GM10847 (cell line): ENCODE results near the gene HMX1.

Experiments used
- POLR2A ChIP-seq: IDR thresholded peaks from 2 replicates; pipeline ENCODE4 v1.6.1; 2011; ENCODE audit not compliant: insufficient read length; ENCODE audit errors: extremely low read depth

Gene HMX1

DNA sequence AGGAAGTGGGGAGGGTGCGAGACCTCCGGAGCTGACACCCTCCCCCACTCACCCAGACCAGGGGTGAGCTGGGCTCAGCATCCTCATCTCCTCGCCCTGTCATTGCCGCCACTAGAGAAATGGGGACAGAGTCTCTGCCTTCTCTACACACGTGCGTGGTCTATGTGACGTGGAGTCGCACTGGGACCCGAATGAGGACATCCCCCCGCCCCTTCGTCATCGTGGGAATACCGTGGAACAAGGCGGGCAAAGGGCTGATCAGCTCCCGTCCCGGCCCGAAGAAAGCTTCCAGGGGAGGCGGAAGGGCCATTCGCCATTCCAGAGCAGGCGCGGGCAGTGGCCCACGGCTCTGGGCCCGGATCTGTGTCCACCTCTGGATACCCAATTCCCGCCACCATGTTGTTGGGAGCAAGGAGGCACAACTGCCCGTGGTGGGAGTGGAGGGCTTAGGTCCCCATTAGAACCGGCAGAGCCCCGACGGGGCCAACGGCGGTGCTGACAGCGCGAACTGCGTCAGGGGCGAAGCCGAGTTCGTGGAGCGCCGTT, 12.0 kb downstream of the HMX1 start:
- TF ChIP-seq POLR2A, result no peak

DNA sequence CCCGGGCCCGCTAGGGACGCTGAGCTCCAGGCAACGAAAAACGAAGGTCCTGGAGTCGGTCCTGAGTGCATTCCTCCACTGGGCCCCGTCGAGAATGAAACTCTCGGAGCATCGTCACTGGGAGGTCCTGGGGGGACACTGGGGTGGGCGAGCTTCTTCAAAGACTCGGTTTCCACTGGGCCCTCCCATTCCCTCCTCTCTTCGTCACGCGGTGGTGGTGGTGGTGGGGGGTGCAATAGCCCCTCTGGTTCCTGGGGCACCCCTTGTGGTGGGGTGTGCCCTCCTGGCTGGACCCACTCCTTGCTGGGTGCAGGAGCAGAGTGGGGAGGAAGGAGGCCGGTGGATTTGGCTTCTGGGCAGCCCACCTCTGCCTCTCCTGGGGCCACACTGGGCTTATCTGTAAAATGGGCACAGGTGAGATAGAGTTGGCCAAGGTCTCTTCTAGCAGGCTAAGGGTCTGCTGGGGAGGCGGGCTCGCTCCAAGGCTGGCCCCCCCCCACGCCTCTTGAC, 12.9 kb downstream of the HMX1 start:
- TF ChIP-seq POLR2A, result no peak

DNA sequence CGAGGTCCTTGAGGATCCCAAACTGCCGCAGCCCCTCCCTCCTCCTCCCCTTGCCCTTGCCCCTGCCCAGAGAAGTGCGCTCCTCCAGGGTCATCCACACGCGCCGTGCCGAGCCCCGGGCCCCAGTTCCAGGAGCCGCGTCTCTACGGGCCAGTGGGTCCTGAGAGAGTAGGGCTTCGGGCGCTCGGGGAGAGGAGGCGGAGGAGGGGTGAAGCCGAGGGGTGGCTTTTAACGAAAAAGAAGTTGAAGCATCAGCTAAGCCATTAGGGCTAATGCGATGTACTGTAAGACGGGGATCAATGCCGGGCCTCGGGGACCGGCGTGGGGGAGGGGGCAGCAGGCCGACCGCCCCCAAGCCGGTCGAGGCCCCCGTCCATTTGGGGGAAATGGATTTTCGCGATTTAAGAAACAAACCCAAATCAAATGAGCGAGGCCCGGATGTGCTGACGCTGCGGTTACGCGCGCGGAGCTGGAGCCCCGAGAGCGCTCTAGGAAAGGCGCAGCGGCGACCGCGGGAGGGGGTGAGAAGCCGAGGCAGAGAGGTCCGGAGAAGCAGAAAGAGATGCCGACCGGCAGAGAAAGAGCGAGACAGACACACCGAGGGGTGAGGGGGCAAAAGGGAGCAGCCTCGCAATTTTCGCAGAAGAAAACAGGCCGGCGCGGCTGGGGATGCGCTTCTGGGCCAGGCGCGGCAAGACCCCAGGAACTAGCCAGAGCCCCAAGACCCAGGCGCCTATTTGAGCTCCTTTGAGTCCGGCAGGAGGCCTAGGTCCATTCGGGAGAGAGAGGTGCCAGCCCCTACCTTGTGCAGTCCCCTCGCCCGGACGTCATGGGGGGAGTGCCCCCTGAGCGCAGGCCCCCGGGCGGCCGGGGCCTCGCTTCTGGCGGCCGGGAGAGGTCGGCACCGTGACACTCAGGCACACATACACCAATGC, 13.6 kb downstream of the HMX1 start:
- no peak for TF ChIP-seq POLR2A

DNA sequence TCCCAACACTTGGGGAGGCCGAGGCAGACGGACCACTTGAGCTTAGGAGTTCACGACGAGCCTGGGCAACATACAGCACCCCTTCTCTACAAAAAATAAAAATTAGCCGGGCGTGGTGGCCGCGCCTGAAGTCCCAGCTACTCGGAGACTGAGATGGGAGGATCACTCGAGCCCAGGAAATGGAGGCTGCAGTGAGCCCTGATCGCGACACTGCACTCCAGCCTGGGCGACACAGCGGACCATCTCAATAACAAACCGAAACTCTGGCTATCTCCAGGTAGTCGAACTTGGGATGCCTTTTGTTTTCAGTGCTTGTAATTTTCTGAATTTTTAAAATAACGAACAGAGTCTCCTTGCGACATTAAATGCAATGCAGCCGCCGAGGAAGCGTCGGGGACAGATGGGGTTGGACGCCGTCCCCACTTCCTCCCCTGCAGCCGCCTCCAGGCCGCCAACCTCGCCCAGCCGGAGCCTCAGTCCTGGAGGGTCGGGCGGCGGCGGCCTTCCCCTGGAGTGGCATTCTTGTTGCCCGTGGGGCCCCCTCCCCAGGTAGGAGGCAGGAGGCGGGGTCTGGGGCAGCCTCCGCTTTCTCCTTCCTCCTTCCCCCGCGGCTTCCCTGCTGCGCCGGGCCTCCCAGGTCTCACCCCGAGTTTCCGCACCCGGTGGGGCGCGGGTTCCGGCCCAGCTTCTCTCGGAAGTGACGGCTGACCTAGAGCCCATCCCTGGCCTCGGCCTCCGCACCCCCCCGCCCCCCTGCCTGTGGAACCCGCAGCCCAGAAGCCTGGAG, 14.6 kb downstream of the HMX1 start:
- no peak for TF ChIP-seq POLR2A

DNA sequence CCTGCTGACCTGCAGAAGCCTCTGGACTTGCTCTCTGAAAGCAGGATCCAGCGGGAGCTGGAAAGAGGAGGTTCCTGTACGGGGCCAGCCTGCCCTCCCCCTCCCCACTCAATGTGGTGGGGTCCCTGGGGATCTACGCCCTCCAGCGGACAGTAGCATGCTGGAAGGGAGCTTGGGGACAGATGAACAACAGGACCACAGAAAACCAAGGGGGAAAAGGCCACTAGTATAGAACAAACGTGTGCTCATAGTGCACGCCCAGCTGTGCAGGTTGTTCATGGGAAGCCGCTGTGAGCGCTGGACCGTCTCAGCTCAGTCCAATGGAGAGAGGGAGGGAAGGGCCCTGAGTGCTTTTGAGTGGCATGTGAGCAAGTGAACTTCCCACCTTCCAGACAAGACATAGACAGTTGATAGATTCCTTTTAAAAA, 15.8 kb downstream of the HMX1 start:
- TF ChIP-seq POLR2A, result no peak

DNA sequence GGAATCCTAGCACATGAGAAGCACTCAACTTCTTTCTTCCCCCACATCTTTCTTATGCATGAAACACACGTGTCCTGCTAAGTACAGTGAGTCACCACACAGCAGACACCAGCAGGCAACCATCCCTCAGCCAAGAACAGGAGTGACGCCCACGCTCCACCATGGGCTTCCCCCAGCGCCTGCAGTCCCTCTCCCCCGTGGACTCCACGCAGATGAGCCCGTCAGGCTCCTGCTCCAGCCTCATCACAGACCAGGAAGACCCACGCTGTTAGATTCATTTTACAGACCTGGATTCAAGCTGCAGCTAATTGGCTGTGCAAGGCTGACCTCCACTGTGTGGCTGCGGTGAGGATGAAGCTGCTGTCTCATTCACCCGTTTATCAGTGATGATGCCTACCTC, 16.7 kb downstream of the HMX1 start:
- no peak for TF ChIP-seq POLR2A

DNA sequence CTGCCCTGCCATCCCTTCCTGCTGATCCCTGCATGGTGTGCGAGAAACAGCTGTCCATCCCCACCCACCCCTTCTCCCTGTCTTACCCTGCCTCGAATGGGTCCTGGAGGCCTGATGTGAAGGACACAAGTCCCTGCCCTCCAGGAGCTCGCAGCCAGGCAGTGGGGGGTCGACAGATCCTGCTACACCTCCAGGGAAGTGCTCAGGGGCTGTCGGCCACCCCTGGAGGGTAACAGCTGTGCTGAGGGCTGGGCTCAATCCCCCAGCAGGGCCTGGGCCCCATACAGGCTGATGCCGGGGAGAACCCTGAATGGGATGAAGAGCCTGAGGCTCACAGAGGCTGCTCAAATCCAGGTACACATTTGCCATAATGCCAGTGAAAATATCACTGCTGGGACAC, 17.6 kb downstream of the HMX1 start:
- TF ChIP-seq POLR2A, result no peak

DNA sequence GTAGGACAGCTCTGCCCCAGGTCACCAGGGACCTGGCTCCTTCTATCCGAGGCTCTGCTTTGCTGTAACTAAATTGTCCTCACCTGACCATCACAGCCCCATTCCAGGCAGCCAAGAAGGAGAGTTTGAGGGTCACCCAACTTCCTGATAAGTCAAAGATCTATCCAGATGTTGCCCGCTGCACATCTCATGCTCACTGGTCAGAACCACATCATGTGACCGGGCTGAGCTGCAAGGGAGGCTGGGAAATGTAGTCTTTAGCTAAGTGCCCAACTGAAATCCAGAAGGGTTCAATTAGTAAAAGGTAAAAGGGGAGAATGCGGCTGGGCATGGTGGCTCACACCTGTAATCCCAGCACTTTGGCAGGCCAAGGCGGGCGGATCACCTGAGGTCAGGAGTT, 18.4 kb downstream of the HMX1 start:
- no peak for TF ChIP-seq POLR2A

DNA sequence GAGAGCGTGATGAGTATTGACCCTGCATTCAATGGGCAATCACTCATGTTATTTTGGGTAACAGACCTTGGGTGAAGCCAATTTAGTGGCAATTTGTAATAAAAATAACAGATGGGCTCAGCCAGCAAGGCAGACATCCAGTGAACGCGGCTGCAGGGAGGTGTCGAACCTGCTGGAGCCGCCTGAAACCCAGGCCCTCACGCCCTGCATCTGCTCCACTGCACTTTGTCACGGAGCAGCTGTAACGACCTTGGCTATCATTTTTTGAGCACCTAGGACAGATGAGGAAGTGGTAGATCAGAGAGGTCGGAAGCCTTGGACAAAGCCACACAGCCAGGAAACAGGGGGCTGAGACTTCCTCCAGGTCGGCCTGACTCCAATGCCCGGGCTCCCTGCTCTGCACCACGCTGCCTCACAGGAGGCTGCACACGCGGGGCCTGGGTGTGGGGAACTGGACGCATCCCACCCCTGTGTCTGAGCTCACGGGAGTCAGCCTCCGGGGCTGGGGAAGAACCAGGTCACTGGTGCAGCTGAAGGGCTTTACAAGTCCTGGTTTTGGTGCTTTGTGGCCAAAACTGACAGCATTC, 19.4 kb downstream of the HMX1 start:
- no peak for TF ChIP-seq POLR2A

DNA sequence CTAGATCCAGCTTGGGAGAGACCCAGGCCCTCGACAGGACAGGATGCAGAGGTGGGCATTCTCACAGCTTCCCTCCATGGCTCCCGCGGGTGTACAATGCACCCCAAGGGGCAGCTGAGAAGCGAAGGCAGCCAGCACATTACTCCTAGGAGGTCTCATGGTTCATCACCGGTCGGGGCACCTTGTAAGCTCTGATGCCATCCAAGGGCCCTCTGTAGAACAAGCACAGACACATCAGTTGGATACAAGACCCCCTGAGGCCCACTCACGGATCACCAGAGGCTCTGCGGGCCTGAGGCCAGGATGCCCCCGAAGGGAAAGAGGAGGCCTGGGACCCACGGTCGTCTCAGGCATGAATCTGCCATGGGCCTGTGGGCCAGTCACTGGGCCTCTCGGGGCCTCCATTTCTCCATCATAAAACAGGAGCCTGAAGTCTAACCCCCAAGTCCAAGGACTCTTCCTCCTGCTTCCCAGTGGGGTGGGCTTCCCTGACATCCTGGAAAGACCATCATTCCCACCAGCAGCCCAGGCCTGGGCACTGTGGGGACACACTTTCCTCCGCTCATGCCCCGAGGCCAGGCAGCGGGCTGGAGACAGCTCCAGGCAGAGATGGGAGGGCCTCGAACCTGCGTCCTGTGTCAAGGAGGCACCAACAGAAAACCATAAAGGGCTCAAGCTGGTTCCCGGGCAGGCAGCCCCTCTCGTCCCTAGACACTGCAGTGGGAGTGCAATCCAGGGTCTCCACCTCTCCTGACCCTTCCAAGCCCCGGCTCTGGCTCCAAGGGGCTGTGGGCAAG, 20.1 kb downstream of the HMX1 start:
- TF ChIP-seq POLR2A, result no peak

DNA sequence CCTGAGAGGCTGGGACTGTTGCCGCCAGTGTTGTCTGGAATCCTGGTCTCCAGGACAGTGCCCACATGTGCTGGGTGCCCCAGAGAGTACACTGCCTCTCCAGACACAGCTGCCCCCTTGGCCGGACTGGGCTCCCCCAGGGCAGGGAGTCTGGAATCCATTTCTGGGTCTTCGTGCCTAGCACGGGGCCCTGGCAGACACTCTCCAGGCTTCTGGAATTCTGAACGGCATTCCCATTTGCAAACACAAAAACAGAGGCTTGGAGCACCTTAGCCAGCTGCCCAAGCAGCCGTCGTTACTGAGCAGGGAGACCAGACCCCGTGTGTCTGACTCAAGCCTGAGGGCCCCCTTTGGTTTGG, 20.8 kb downstream of the HMX1 start:
- TF ChIP-seq POLR2A, result no peak

DNA sequence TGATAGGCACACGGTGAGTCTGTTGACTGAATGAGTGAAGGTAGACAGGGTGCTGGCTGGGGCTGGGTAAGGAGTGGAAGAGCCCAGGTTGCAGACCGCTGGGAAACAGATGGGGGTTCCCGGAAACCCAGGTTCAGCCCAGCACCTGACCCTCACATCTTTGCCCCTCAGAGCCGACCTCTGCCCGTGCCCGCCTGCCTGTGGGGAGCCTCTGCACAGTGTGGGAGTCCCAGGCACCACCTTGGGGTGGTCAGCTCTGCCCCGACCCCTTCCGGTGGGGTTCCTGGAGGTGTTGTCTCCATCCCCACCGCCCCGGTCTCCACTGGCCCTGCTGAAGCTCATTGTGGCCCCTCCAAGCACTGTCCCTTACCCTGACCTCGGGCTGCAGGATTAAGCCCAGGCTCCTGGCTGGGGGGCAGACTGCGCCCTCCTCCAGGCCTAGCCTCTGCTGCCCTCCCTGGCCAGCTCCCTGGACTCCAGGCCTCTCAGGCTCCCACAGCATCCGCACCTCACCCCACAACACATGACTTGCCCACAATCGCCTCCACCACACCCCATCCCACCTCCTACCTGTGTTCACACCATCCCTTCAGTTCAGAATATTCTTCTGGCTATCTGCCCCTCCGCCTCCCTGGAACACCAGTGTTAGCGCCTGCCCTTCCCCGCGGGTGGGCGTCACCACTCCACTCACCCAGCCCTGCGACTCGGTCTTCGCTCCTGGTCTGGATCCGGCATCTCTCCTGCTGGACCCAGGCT, 21.4 kb downstream of the HMX1 start:
- no peak for TF ChIP-seq POLR2A

DNA sequence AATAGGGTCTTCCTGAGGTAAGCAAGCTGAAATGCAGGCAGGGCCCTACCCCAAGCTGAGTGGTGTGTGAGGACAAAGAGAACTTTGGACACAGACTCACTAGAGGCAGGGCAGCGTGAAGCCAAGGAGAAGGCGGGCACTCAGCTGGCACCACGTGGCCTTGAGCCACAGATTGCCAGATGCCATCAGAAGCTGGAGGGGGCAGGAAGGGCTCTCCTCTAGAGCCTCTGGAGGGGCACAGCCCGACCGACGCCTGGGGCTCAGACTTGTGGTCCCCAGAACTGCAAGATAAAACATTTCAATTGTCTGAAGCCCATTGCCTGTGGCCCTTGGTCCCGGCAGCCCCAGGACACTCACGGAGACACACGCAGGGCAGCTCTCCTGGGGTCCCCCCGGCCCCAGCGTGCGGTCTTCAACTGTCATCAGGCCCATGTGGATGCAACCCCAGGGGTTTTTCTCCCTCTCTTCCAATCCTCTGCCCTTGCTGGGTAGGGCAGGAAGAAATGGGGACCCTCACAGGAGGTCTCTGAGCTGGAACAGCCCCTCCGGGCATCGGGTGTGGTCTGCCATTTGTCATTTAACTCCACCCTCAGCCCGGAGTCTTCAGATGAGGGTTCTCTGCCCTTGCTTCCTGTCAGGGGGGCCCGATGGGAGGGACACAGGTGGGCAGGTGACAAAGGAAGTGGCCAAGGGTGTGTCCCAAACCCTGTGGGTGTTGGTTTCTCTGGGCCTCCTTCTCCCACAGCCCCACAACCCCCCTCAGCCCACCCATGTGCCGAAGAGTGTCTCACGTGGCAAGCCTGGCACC, 22.2 kb downstream of the HMX1 start:
- no peak for TF ChIP-seq POLR2A
